GM12878 (cell line): ENCODE results near the gene GMDS. TPM values are rescaled to one million over a fixed set of nuclear protein-coding genes. Genes with fewer than 3 reads are reported as not detected.

Experiments used
- ATAC-seq: fragments of 200-7000 bp; cut with Tn5 transposase; 3 replicates; pipeline ENCODE4 v1.9.1; 2020; ENCODE audit warnings: mild to moderate bottlenecking, moderate library complexity
- BruUV-seq: library from RNA; stranded (reverse); fragments of 400-500 nt; replicated peaks from 2 replicates; lab custom pipeline; 2021; lab: Mats Ljungman, UMichigan
- CTCF ChIA-PET: fragments of 300-600 bp; sonication (Branson Sonifier 250); formaldehyde crosslinking; extraction: SDS; loops from one replicate; lab custom pipeline; 2021; ENCODE audit warnings: inconsistent platforms; lab: Yijun Ruan, JAX
- POLR2A ChIA-PET: fragments of 350-600 bp; formaldehyde crosslinking; extraction: SDS; loops from one replicate; lab custom pipeline; 2021; ENCODE audit warnings: inconsistent platforms; lab: Charles Lee
- RAD21 ChIA-PET: fragments of 300-600 bp; sonication (Branson Sonifier 250); formaldehyde crosslinking; loops from one replicate; lab custom pipeline; 2023; ENCODE audit warnings: antibody characterized with exemption; ENCODE audit not compliant: unreplicated experiment; lab: Charles Lee
- SMC1A ChIA-PET: fragments of 300-600 bp; sonication (Branson Sonifier 250); formaldehyde crosslinking; loops from one replicate; lab custom pipeline; 2023; ENCODE audit not compliant: unreplicated experiment, uncharacterized antibody; lab: Charles Lee
- DNase-seq: peaks from one replicate; pipeline ENCODE4 v3.0.0-alpha.2; 2011; ENCODE audit warnings: low read depth, low spot score
- FAIRE-seq: peaks from 3 replicates; lab custom pipeline; 2011; peaks lifted over from hg19 to GRCh38; lab: Jason Lieb, UNC
- H2AFZ ChIP-seq: 2 replicates; pipeline ENCODE4 v1.6.0; 2011; ENCODE audit warnings: low read depth, low read length, control low read depth; ENCODE audit not compliant: control insufficient read depth
- H3K27ac ChIP-seq: 2 replicates; pipeline ENCODE4 v1.5.1; 2011; ENCODE audit warnings: control low read depth; ENCODE audit not compliant: control insufficient read depth, insufficient read depth
- H3K27me3 ChIP-seq, 2 experiments: replicated peaks in 1 of 2; 2 replicates each; pipeline versions ENCODE4 v1.6.0 to v1.6.1; 2011; ENCODE audit warnings: low read length in 1 of 2; ENCODE audit not compliant: control insufficient read depth in 2 of 2, insufficient read depth in 2 of 2
- H3K36me3 ChIP-seq, 2 experiments: 2 replicates each; pipeline ENCODE4 v1.5.1; 2011; ENCODE audit warnings: low read length in 1 of 2; ENCODE audit not compliant: control insufficient read depth in 2 of 2, insufficient read depth in 2 of 2
- H3K4me1 ChIP-seq: 2 replicates; pipeline ENCODE4 v1.6.1; 2011; ENCODE audit warnings: mild to moderate bottlenecking, low read length, moderate library complexity, mixed read lengths; ENCODE audit not compliant: control insufficient read depth, insufficient read depth
- H3K4me2 ChIP-seq: 2 replicates; pipeline ENCODE4 v1.6.0; 2011; ENCODE audit warnings: control low read depth; ENCODE audit not compliant: control insufficient read depth, insufficient read depth
- H3K4me3 ChIP-seq: fragments of 200-600 bp; sonication (generic); 2 replicates; pipeline ENCODE4 v1.5.1; 2016
- H3K79me2 ChIP-seq: 2 replicates; pipeline ENCODE4 v1.6.0; 2011; ENCODE audit warnings: low read length; ENCODE audit not compliant: control insufficient read depth, insufficient read depth
- H3K9ac ChIP-seq: 2 replicates; pipeline ENCODE4 v1.8.0; 2011; ENCODE audit warnings: low read length, control low read depth, mixed read lengths; ENCODE audit not compliant: control insufficient read depth, insufficient read depth
- H3K9me3 ChIP-seq: replicated peaks from 3 replicates; pipeline ENCODE4 v1.5.1; 2011; ENCODE audit warnings: mild to moderate bottlenecking, low read length; ENCODE audit not compliant: control insufficient read depth, insufficient read depth
- H4K20me1 ChIP-seq: 2 replicates; pipeline ENCODE4 v1.6.0; 2011; ENCODE audit not compliant: control insufficient read depth, insufficient read depth
- CTCF ChIP-seq, 3 experiments: IDR thresholded peaks in 2 of 3; conservative IDR thresholded peaks in 1 of 3; 2 replicates each; pipeline ENCODE4 v1.5.1; 2011; ENCODE audit warnings: low read depth in 3 of 3, low read length in 3 of 3, mild to moderate bottlenecking in 3 of 3, control low read depth in 2 of 3, moderate library complexity in 2 of 3, inconsistent platforms in 1 of 3, mixed read lengths in 1 of 3; ENCODE audit not compliant: control insufficient read depth in 2 of 3, insufficient read depth in 1 of 3; ENCODE audit errors: extremely low read depth in 1 of 3
- RAD21 ChIP-seq: IDR thresholded peaks from 2 replicates; pipeline ENCODE4 v1.6.1; 2011; ENCODE audit warnings: mild to moderate bottlenecking, low read depth, low read length, moderate library complexity; ENCODE audit not compliant: insufficient read depth
- WGBS: methylation state at CpG from one replicate; pipeline ENCODE4 v1.1.6; 2016; ENCODE audit warnings: low lambda C conversion rate; ENCODE audit not compliant: insufficient replicate concordance, insufficient coverage; ENCODE audit errors: missing lambda C conversion rate; 5-methylcytosine and 5-hydroxymethylcytosine counted together
- in situ Hi-C: fragments of 300-500 bp; cut with MboI; formaldehyde crosslinking; loops from 9 replicates; pipeline ENCODE4 v1.14.3; 2018; ENCODE audit warnings: mixed read lengths
- intact Hi-C: fragments of 100-400 bp; cut with micrococcal nuclease; formaldehyde crosslinking; loops from one replicate; pipeline ENCODE4 v1.14.2; 2022; ENCODE audit not compliant: unreplicated experiment
- polyA plus RNA-seq, 11 experiments: library from polyadenylated mRNA; depleted of rRNA in 4 of 11; unstranded in 6 of 11; stranded (reverse) in 5 of 11; fragments of >200 nt; fragmentation: Nextera tagmentation in 4 of 11; fragmentation: Illumina TruSeq in 1 of 11; extraction: Ambion mirVana in 4 of 11; extraction: Trizol in 1 of 11; gene quantifications; 1 replicate in 1 of 11; 2 replicates in 10 of 11; pipeline versions ENCODE4 v1.2.1 to v1.2.3, GENCODE V29; 2011 to 2016; ENCODE audit warnings: inconsistent platforms in 2 of 11, missing spikeins in 2 of 11, low read depth in 1 of 11
- total RNA-seq, 4 experiments: library from RNA; depleted of rRNA in 3 of 4; stranded (reverse); fragments of >200 nt in 3 of 4; fragmentation: Illumina TruSeq in 1 of 4; extraction: Trizol in 1 of 4; gene quantifications; 2 replicates each; pipeline versions ENCODE4 v1.2.1 to v1.2.3, GENCODE V29; 2013 to 2021
- TF ChIP-seq, protein P1 (sequence below): IDR thresholded peaks from 2 replicates; pipeline ENCODE4 v1.6.1; 2012; ENCODE audit warnings: low read length, inconsistent platforms

The GMDS gene
- total and polyA plus RNA-seq, 10 of the 15 experiments (the other 5 are each of a cell fraction or from before 2014, with no cell fraction given): 0.61 to 53.8 (median 29.3) TPM

- Histone ChIP-seq H3K36me3 (no peaks in the 10 kb centered on the region), H3K4me2 (no peak overlapping the region), H4K20me1 (no peaks in the 10 kb centered on the region), H3K9me3 (no peaks in the 10 kb centered on the region; the same call in 2 of the 3 replicates), H3K4me1 (no peaks in the 10 kb centered on the region), H3K4me3 (no peak overlapping the region), H3K9ac (no peak overlapping the region), H3K79me2 (no peaks in the 10 kb centered on the region), H3K27ac (no peak overlapping the region), H3K27me3 (no peaks in the 10 kb centered on the region), H2AFZ (no peak overlapping the region)
- no peak for DNase-seq
- SMC1A ChIA-PET: no interaction called here
- RAD21 ChIA-PET: no interaction called here
- POLR2A ChIA-PET: no interaction called here
- ATAC-seq: peak; percentile 34; the same call in 1 of the 3 replicates
- TF ChIP-seq, protein P1, sequence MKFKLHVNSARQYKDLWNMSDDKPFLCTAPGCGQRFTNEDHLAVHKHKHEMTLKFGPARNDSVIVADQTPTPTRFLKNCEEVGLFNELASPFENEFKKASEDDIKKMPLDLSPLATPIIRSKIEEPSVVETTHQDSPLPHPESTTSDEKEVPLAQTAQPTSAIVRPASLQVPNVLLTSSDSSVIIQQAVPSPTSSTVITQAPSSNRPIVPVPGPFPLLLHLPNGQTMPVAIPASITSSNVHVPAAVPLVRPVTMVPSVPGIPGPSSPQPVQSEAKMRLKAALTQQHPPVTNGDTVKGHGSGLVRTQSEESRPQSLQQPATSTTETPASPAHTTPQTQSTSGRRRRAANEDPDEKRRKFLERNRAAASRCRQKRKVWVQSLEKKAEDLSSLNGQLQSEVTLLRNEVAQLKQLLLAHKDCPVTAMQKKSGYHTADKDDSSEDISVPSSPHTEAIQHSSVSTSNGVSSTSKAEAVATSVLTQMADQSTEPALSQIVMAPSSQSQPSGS: no peak
- TF ChIP-seq RAD21 (0 out of 2 replicates have a peak, but pooled peaks have one; percentile 14), CTCF (IDR thresholded peaks at IDR 0.05 in 2 of 3, conservative IDR thresholded peaks at IDR 0.05 in 1 of 3; ENCODE audit: control insufficient read depth in 2 of 3, extremely low read depth in 1 of 3, insufficient read depth in 1 of 3, low read depth in 3 of 3, low read length in 3 of 3) (peak in 1 of 3 experiments; percentile 5; a peak in 2 of 6 replicates)
- BruUV-seq: no TSS peak
- WGBS: 31% methylated on average over 1 of the region's 1 CpG
- intact Hi-C loops: no loop called here
- CTCF ChIA-PET: no interaction called here
- in situ Hi-C loops: no loop called here
- no peak for FAIRE-seq
Measured at GRCh38 chr6:1848752-1849151, 396.7 kb downstream of the GMDS start.
